K562 (cell line): ENCODE results near the gene DND1. TPM values are rescaled to one million over a fixed set of nuclear protein-coding genes. Genes with fewer than 3 reads are reported as not detected.

Source experiments
- ARNT ChIP-seq, 2 experiments: fragments of 450-650 bp; IDR thresholded peaks; 2 replicates each; pipeline ENCODE4 v1.6.1; 2016; ENCODE audit warnings: mild to moderate bottlenecking in 1 of 2
- BRD4 ChIP-seq: fragments of 200-600 bp; sonication (generic); IDR thresholded peaks from 2 replicates; pipeline ENCODE4 v1.6.1; 2017; ENCODE audit warnings: inconsistent platforms
- ETS1 ChIP-seq: conservative IDR thresholded peaks from 2 replicates; pipeline ENCODE4 v1.6.1; 2011; ENCODE audit warnings: low read depth, mild to moderate bottlenecking, low read length; ENCODE audit not compliant: control insufficient read depth
- HEY1 ChIP-seq: fragments of 250-450 bp; sonication (Bioruptor Pico); IDR thresholded peaks from 2 replicates; pipeline ENCODE4 v1.5.0; 2020; ENCODE audit warnings: mild to moderate bottlenecking, moderate library complexity, borderline replicate concordance
- HMBOX1 ChIP-seq: sonication (generic); IDR thresholded peaks from 2 replicates; pipeline ENCODE4 v1.6.1; 2016
- MYNN ChIP-seq, 2 experiments: sonication (generic); formaldehyde crosslinking in 1 of 2; IDR thresholded peaks; 2 replicates each; pipeline versions ENCODE4 v1.5.0 to v1.6.1; 2016 to 2020; ENCODE audit warnings: antibody characterized with exemption in 1 of 2, missing genetic modification reagents in 1 of 2
- POLR2G ChIP-seq: fragments of 200-400 bp; formaldehyde crosslinking; IDR thresholded peaks from 2 replicates; pipeline ENCODE4 v1.6.1; 2017; ENCODE audit warnings: low read depth, mild to moderate bottlenecking, antibody characterized with exemption, low read length, moderate library complexity
- POLR3A ChIP-seq: IDR thresholded peaks from 2 replicates; pipeline ENCODE4 v1.6.1; 2011; ENCODE audit warnings: borderline replicate concordance, mild to moderate bottlenecking, moderate library complexity; ENCODE audit not compliant: insufficient read length, insufficient read depth; ENCODE audit errors: extremely low read depth
- RBM39 ChIP-seq: fragments of 200-400 bp; formaldehyde crosslinking; optimal IDR thresholded peaks from 2 replicates; pipeline ENCODE3; 2018; ENCODE audit warnings: low read depth, low read length
- RNF2 ChIP-seq: sonication (generic); IDR thresholded peaks from 2 replicates; pipeline ENCODE4 v1.6.1; 2016
- STAT5A ChIP-seq: IDR thresholded peaks from 2 replicates; pipeline ENCODE4 v1.6.1; 2012; ENCODE audit warnings: low read length, inconsistent platforms, borderline replicate concordance
- THAP7 ChIP-seq: fragments of 250-450 bp; sonication (Bioruptor Pico); IDR thresholded peaks from 2 replicates; pipeline ENCODE4 v1.5.0; 2021
- ZC3H4 ChIP-seq: sonication (generic); formaldehyde crosslinking; IDR thresholded peaks from 2 replicates; pipeline ENCODE4 v1.9.0; 2021; ENCODE audit warnings: missing genetic modification reagents, borderline replicate concordance
- ZFPM2 ChIP-seq: fragments of 250-450 bp; sonication (Bioruptor Pico); IDR thresholded peaks from 2 replicates; pipeline ENCODE4 v1.5.1; 2022; ENCODE audit warnings: mild to moderate bottlenecking
- ZNF175 ChIP-seq: fragments of 200-800 bp; sonication (Bioruptor generic); IDR thresholded peaks from 2 replicates; pipeline ENCODE4 v1.6.1; 2016; ENCODE audit warnings: low read depth, mild to moderate bottlenecking, missing genetic modification characterization, missing compliant biosample characterization
- ZNF395 ChIP-seq: fragments of 200-800 bp; sonication (Bioruptor generic); IDR thresholded peaks from 2 replicates; pipeline ENCODE4 v1.6.1; 2017; ENCODE audit warnings: missing genetic modification characterization, missing compliant biosample characterization
- ZNF449 ChIP-seq: fragments of 250-450 bp; sonication (Bioruptor Pico); IDR thresholded peaks from 2 replicates; pipeline ENCODE4 v1.8.0; 2022; ENCODE audit warnings: moderate library complexity, mild to moderate bottlenecking, inconsistent platforms
- ZNF518B ChIP-seq: fragments of 250-450 bp; sonication (Bioruptor Pico); IDR thresholded peaks from 2 replicates; pipeline ENCODE4 v1.5.0; 2021; ENCODE audit warnings: mild to moderate bottlenecking, moderate library complexity
- polyA plus RNA-seq, 8 experiments: library from polyadenylated mRNA; depleted of rRNA in 4 of 8; stranded (reverse) in 5 of 8; unstranded in 3 of 8; fragments of >200 nt; fragmentation: Nextera tagmentation in 2 of 8; fragmentation: Illumina TruSeq in 1 of 8; extraction: Ambion mirVana in 2 of 8; extraction: Trizol in 1 of 8; gene quantifications; 2 replicates each; pipeline versions ENCODE4 v1.2.1 to v1.2.3, GENCODE V29; 2011 to 2014; ENCODE audit warnings: inconsistent platforms in 1 of 8, missing spikeins in 1 of 8
- total RNA-seq, 7 experiments: library from RNA; depleted of rRNA in 6 of 7; stranded (reverse); fragments of >200 nt in 6 of 7; fragmentation: Illumina TruSeq in 2 of 7; extraction: Trizol in 2 of 7; gene quantifications; 2 replicates each; pipeline versions ENCODE4 v1.2.1 to v1.2.3, GENCODE V29; 2011 to 2021; ENCODE audit warnings: low replicate concordance in 1 of 7

DND1 gene
- total and polyA plus RNA-seq, 9 of the 15 experiments (the other 6 are each of a cell fraction or from before 2014, with no cell fraction given) = 0.37 to 2.0 (median 0.90) TPM; not detected in 3

- TF ChIP-seq POLR3A (peak; percentile 99), ZNF449 (no peak), ETS1 (peak; percentile 95), ZNF518B (CRISPR knock-in tag) (no peak), ARNT (IDR thresholded peaks at IDR 0.05) (no peak; a peak in 1 of 4 replicates), ZNF395 (no peak), THAP7 (CRISPR knock-in tag) (no peak), STAT5A (peak; percentile 20; the same call in 1 of the 2 replicates), ZC3H4 (no peak), MYNN (IDR thresholded peaks at IDR 0.05) (0 out of 2 replicates have a peak, but pooled peaks have one; percentile 52), MYNN (CRISPR knock-in tag; IDR thresholded peaks at IDR 0.05) (no peak), HEY1 (CRISPR knock-in tag) (0 out of 2 replicates have a peak, but pooled peaks have one; percentile 61), BRD4 (peak; percentile 93), ZFPM2 (no peak), RBM39 (peak; percentile 92), HMBOX1 (peak; percentile 76), POLR2G (peak; percentile 53; the same call in 1 of the 2 replicates), RNF2 (peak; percentile 69; the same call in 1 of the 2 replicates), ZNF175 (0 out of 2 replicates have a peak, but pooled peaks have one; percentile 19)
Observed at GRCh38 chr5:140710899-140711552, 37.6 kb upstream of the DND1 start (continued).
